Endodermal cell (in vitro differentiated cells): ENCODE results near the gene SLC29A4. TPM values are rescaled to one million over a fixed set of nuclear protein-coding genes. Genes with fewer than 3 reads are reported as not detected.

Experiments used
- DNase-seq: peaks from one replicate; pipeline ENCODE4 v3.0.0-alpha.2; 2017
- H3K27ac ChIP-seq: 2 replicates; pipeline ENCODE4 v1.5.1; 2013; ENCODE audit warnings: mild to moderate bottlenecking, low read depth, low read length, moderate library complexity
- H3K27me3 ChIP-seq: 2 replicates; pipeline ENCODE4 v1.6.1; 2013; ENCODE audit warnings: mild to moderate bottlenecking, low read length, moderate library complexity; ENCODE audit not compliant: insufficient read depth, control insufficient read depth, poor library complexity, severe bottlenecking
- H3K36me3 ChIP-seq: 2 replicates; pipeline ENCODE4 v1.7.0; 2013; ENCODE audit warnings: mild to moderate bottlenecking, low read length, moderate library complexity; ENCODE audit not compliant: control insufficient read depth, insufficient read depth
- H3K4me1 ChIP-seq: one replicate; pipeline ENCODE4 v1.7.0; 2013; ENCODE audit warnings: low read length; ENCODE audit not compliant: control insufficient read depth, insufficient read depth
- H3K4me3 ChIP-seq: 2 replicates; pipeline ENCODE4 v1.5.1; 2013; ENCODE audit warnings: mild to moderate bottlenecking, low read length, moderate library complexity
- H3K9ac ChIP-seq: 2 replicates; pipeline ENCODE4 v1.6.1; 2013; ENCODE audit warnings: mild to moderate bottlenecking, low read length, moderate library complexity; ENCODE audit not compliant: poor library complexity, severe bottlenecking; ENCODE audit errors: extremely low read depth
- H3K9me3 ChIP-seq: 2 replicates; pipeline ENCODE4 v1.6.1; 2013; ENCODE audit warnings: mild to moderate bottlenecking, low read length, moderate library complexity; ENCODE audit not compliant: control insufficient read depth
- H3K27ac Mint-ChIP-seq: 2 replicates; pipeline ENCODE4 v1.8.0; 2020; ENCODE audit warnings: mixed read lengths
- H3K27me3 Mint-ChIP-seq: 2 replicates; pipeline ENCODE4 v1.8.0; 2021; ENCODE audit warnings: mild to moderate bottlenecking, mixed read lengths; ENCODE audit not compliant: insufficient read depth
- H3K36me3 Mint-ChIP-seq: 2 replicates; pipeline ENCODE4 v1.8.0; 2020; ENCODE audit warnings: low read depth, mixed read lengths
- H3K4me1 Mint-ChIP-seq: 2 replicates; pipeline ENCODE4 v1.8.0; 2020; ENCODE audit warnings: mixed read lengths
- H3K4me3 Mint-ChIP-seq: 2 replicates; pipeline ENCODE4 v1.8.0; 2020; ENCODE audit warnings: mild to moderate bottlenecking, moderate library complexity, mixed read lengths
- H3K9me3 Mint-ChIP-seq: 2 replicates; pipeline ENCODE4 v1.8.0; 2020; ENCODE audit warnings: mild to moderate bottlenecking, mixed read lengths
- CTCF ChIP-seq: fragments of 200-600 bp; sonication (generic); conservative IDR thresholded peaks from 2 replicates; pipeline ENCODE4 v1.5.0; 2021; ENCODE audit warnings: antibody characterized with exemption, mild to moderate bottlenecking
- WGBS, 2 experiments: methylation state at CpG; one replicate each; pipeline versions ENCODE4 v1.1.5 to v1.1.7; 2013; ENCODE audit warnings: missing lambda C conversion rate in 2 of 2, mixed read lengths in 1 of 2; ENCODE audit not compliant: insufficient coverage in 1 of 2, insufficient read length in 1 of 2; 5-methylcytosine and 5-hydroxymethylcytosine counted together
- total RNA-seq, 2 donors: library from RNA; stranded (reverse); fragmentation: NEBNext Ultra II Directional in 1 of 2; extraction: Animal tissue kit (Norgen Biotek cat#: 25700) in 1 of 2; gene quantifications; 2 replicates in 1 of 2; 3 replicates in 1 of 2; pipeline ENCODE4 v1.2.1, GENCODE V29; 2021

The SLC29A4 gene
- total RNA-seq, 2 donors from 2014 or later, result 15.0 to 23.8 TPM

- Histone ChIP-seq H3K27ac (no peak overlapping the region), H3K27me3 (no peaks in the 10 kb centered on the region), H3K9me3 (peaks cover 16% of the 10 kb centered on the region), H3K36me3 (peaks cover 81% of the 10 kb centered on the region), H3K9ac (no peak overlapping the region), H3K4me1 (no peaks in the 10 kb centered on the region), H3K4me3 (no peak overlapping the region)
- 93 to 97% methylated on average over 16 to 32 of the region's 32 CpGs for WGBS, 2 experiments
- no peak for TF ChIP-seq CTCF
- Mint-ChIP-seq H3K4me1 (no peaks in the 10 kb centered on the region), H3K27ac (peak overlapping the region; percentile 20), H3K27me3 (no peaks in the 10 kb centered on the region), H3K4me3 (no peak overlapping the region), H3K9me3 (peaks cover 6% of the 10 kb centered on the region), H3K36me3 (peaks cover 69% of the 10 kb centered on the region)
- no peak for DNase-seq
Measured at GRCh38 chr7:5333121-5334045, 50.6 kb downstream of the SLC29A4 start.

- H3K4me3 Mint-ChIP-seq, result no peak overlapping the region
- Histone ChIP-seq H3K4me3 (no peak overlapping the region), H3K9me3 (peaks cover 17% of the 10 kb centered on the region), H3K27me3 (no peaks in the 10 kb centered on the region), H3K9ac (no peak overlapping the region), H3K4me1 (no peaks in the 10 kb centered on the region), H3K36me3 (peaks cover 85% of the 10 kb centered on the region), H3K27ac (no peak overlapping the region)
- no peaks in the 10 kb centered on the region for H3K4me1 Mint-ChIP-seq
- DNase-seq, result no peak
- no peak for TF ChIP-seq CTCF
- no peak overlapping the region for H3K27ac Mint-ChIP-seq
- WGBS, 2 experiments, result 92 to 97% methylated on average over 6 to 8 of the region's 8 CpGs
- no peaks in the 10 kb centered on the region for H3K27me3 Mint-ChIP-seq
- peaks cover 71% of the 10 kb centered on the region for H3K36me3 Mint-ChIP-seq
- peaks cover 6% of the 10 kb centered on the region for H3K9me3 Mint-ChIP-seq
Measured at GRCh38 chr7:5334671-5335070, 51.9 kb downstream of the SLC29A4 start.

GRCh38 chr7:5337047-5337446 lies 54.3 kb downstream of the SLC29A4 start:
- Histone ChIP-seq H3K27me3 (no peaks in the 10 kb centered on the region), H3K36me3 (peaks cover 82% of the 10 kb centered on the region), H3K4me3 (no peak overlapping the region), H3K27ac (no peak overlapping the region), H3K4me1 (no peaks in the 10 kb centered on the region), H3K9me3 (peaks cover 24% of the 10 kb centered on the region), H3K9ac (no peak overlapping the region)
- Mint-ChIP-seq H3K9me3 (peaks cover 11% of the 10 kb centered on the region), H3K36me3 (peaks cover 76% of the 10 kb centered on the region), H3K4me3 (no peak overlapping the region), H3K27me3 (no peaks in the 10 kb centered on the region), H3K4me1 (no peaks in the 10 kb centered on the region), H3K27ac (peak overlapping the region; percentile 40)
- 89 to 90% methylated on average over 6 to 11 of the region's 11 CpGs for whole genome bisulfite sequencing, 2 experiments
- no peak for TF ChIP-seq CTCF
- DNase-seq, result no peak
